OCI-LY3 (cell line): Measurements from ENCODE around the gene CNTNAP2.

ENCODE experiments used
- CTCF ChIP-seq: fragments of 200-600, 300-600 bp; sonication (generic); IDR thresholded peaks from 2 replicates; pipeline ENCODE4 v1.5.1; 2014; ENCODE audit warnings: antibody characterized with exemption, low read length, low read depth
- EZH2phosphoT487 ChIP-seq: fragments of 200-600 bp; shearing (Covaris generic); IDR thresholded peaks from 2 replicates; pipeline ENCODE4 v1.6.1; 2018; ENCODE audit warnings: antibody characterized with exemption, mixed run types, low read depth

GRCh38 chr7:147869456-147869855 is 1752.9 kb downstream of the CNTNAP2 start:
- TF ChIP-seq CTCF (no peak), EZH2phosphoT487 (no peak)
